Measurements from ENCODE around the gene BICD2.

The BICD2 gene

DNA sequence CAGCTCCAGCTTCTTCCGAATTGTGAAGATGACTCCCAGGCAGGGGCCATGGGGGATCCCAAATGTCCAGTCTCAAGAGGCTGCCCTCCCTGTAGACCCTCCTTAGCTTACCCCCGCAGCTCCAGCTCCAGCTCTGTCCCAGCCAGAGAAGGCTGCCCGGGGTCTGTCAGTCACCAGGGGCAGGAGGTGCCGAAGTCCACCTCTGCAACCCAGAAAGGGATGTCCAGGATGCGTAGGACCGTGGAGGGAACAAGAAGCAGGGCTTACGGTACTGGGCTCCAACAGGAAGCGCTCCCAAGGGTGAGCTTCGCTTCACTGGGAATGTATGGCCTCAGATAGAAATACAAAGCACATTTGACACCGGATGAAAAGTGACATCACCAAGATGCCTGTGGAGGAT is 100.7 kb downstream of the BICD2 start:
- Histone ChIP-seq H3K9me2 (replicated peaks; ENCODE audit: control insufficient read depth, low read length) (no peaks in the 10 kb centered on the region), H4K20me1 (ENCODE audit: control insufficient read depth, insufficient read depth, low read depth, low read length) (peaks cover 14% of the 10 kb centered on the region; the same call in 1 of the 2 replicates), H3K4me1 (ENCODE audit: control insufficient read depth, low read length) (peaks cover 16% of the 10 kb centered on the region), H3K27ac (ENCODE audit: low read depth, low read length) (no peak overlapping the region), H3K36me3 (ENCODE audit: control insufficient read depth, low read length) (peaks cover 15% of the 10 kb centered on the region), H3K4me3 (ENCODE audit: low read length) (no peak overlapping the region), H3K9me3 (ENCODE audit: control insufficient read depth, insufficient read depth, low read length) (no peaks in the 10 kb centered on the region), H3F3A (ENCODE audit: control insufficient read depth, insufficient read depth) (peaks cover 5% of the 10 kb centered on the region; the same call in 1 of the 2 replicates), H3K27me3 (ENCODE audit: control insufficient read depth, low read length) (no peaks in the 10 kb centered on the region), H3K4me2 (ENCODE audit: low read length) (no peak overlapping the region), H3K79me2 (ENCODE audit: control insufficient read depth, low read length) (peaks cover 84% of the 10 kb centered on the region)
- TF ChIP-seq, protein P1, sequence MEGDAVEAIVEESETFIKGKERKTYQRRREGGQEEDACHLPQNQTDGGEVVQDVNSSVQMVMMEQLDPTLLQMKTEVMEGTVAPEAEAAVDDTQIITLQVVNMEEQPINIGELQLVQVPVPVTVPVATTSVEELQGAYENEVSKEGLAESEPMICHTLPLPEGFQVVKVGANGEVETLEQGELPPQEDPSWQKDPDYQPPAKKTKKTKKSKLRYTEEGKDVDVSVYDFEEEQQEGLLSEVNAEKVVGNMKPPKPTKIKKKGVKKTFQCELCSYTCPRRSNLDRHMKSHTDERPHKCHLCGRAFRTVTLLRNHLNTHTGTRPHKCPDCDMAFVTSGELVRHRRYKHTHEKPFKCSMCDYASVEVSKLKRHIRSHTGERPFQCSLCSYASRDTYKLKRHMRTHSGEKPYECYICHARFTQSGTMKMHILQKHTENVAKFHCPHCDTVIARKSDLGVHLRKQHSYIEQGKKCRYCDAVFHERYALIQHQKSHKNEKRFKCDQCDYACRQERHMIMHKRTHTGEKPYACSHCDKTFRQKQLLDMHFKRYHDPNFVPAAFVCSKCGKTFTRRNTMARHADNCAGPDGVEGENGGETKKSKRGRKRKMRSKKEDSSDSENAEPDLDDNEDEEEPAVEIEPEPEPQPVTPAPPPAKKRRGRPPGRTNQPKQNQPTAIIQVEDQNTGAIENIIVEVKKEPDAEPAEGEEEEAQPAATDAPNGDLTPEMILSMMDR (IDR thresholded peaks at IDR 0.05; ENCODE audit: low read depth, low read length, poor library complexity, severe bottlenecking): no peak
- no peak for TF ChIP-seq EZH2phosphoT487 (IDR thresholded peaks at IDR 0.05; ENCODE audit: borderline replicate concordance, low read length)

DNA sequence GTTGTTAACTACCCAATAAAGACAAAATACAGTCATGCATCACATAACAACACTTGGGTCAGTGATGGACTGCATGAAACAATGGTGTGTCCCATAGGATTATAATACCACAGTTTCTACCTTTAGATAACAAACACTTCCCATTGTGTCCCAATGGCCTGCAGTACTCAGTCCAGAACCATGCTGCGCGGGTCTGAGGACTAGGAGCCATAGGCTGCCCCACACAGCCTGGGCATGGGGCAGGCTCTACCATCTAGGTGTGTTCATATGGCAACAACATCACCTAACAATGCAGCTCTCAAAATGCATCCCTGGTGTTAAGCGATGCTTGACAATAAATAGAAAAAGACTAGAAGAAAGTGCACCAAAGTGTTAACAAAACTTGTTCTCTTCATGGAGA is 101.5 kb downstream of the BICD2 start:
- Histone ChIP-seq H3K9me3 (ENCODE audit: control insufficient read depth, insufficient read depth, low read length) (no peaks in the 10 kb centered on the region), H3K27ac (ENCODE audit: low read depth, low read length) (no peak overlapping the region), H3K4me1 (ENCODE audit: control insufficient read depth, low read length) (peaks cover 9% of the 10 kb centered on the region), H3K4me3 (ENCODE audit: low read length) (no peak overlapping the region), H3K79me2 (ENCODE audit: control insufficient read depth, low read length) (peaks cover 75% of the 10 kb centered on the region), H4K20me1 (ENCODE audit: control insufficient read depth, insufficient read depth, low read depth, low read length) (peaks cover 10% of the 10 kb centered on the region; the same call in 1 of the 2 replicates), H3F3A (ENCODE audit: control insufficient read depth, insufficient read depth) (peaks cover 5% of the 10 kb centered on the region; the same call in 1 of the 2 replicates), H3K9me2 (replicated peaks; ENCODE audit: control insufficient read depth, low read length) (no peaks in the 10 kb centered on the region), H3K4me2 (ENCODE audit: low read length) (no peak overlapping the region), H3K36me3 (ENCODE audit: control insufficient read depth, low read length) (peaks cover 20% of the 10 kb centered on the region), H3K27me3 (ENCODE audit: control insufficient read depth, low read length) (no peaks in the 10 kb centered on the region)
- no peak for TF ChIP-seq EZH2phosphoT487 (IDR thresholded peaks at IDR 0.05; ENCODE audit: borderline replicate concordance, low read length)
- TF ChIP-seq, protein P1 (IDR thresholded peaks at IDR 0.05; ENCODE audit: low read depth, low read length, poor library complexity, severe bottlenecking): no peak

DNA sequence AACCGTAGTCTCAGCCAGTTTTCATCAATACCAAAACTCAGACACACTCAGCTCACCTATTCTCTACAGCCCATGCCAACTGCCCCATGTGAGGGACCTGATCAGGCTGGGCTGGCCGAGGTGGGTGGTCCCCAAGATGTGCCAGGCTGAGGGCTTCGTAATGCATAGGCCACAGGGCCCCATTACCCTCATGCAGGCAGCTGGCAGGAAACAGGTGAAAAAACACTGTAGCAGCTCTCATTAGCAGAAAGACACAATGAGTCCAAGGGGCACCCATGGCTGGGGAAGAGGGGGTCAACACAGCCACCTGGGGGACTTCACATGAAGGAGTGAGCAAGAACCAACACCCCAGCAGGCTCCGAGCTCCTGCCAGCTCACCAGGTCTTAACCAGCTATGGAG is 102.9 kb downstream of the BICD2 start:
- Histone ChIP-seq H3K79me2 (ENCODE audit: control insufficient read depth, low read length) (peaks cover 63% of the 10 kb centered on the region), H3K36me3 (ENCODE audit: control insufficient read depth, low read length) (peaks cover 19% of the 10 kb centered on the region), H3F3A (ENCODE audit: control insufficient read depth, insufficient read depth) (peaks cover 5% of the 10 kb centered on the region; the same call in 1 of the 2 replicates), H3K4me1 (ENCODE audit: control insufficient read depth, low read length) (peaks cover 9% of the 10 kb centered on the region), H3K9me3 (ENCODE audit: control insufficient read depth, insufficient read depth, low read length) (no peaks in the 10 kb centered on the region), H4K20me1 (ENCODE audit: control insufficient read depth, insufficient read depth, low read depth, low read length) (peaks cover 10% of the 10 kb centered on the region; the same call in 1 of the 2 replicates), H3K27me3 (ENCODE audit: control insufficient read depth, low read length) (no peaks in the 10 kb centered on the region), H3K4me3 (ENCODE audit: low read length) (no peak overlapping the region), H3K27ac (ENCODE audit: low read depth, low read length) (no peak overlapping the region), H3K9me2 (replicated peaks; ENCODE audit: control insufficient read depth, low read length) (no peaks in the 10 kb centered on the region), H3K4me2 (ENCODE audit: low read length) (no peak overlapping the region)
- no peak for TF ChIP-seq EZH2phosphoT487 (IDR thresholded peaks at IDR 0.05; ENCODE audit: borderline replicate concordance, low read length)
- TF ChIP-seq, protein P1 (IDR thresholded peaks at IDR 0.05; ENCODE audit: low read depth, low read length, poor library complexity, severe bottlenecking): no peak
